Glomerular endothelial cell (primary cell): ENCODE results near the gene MDM2. TPM values are rescaled to one million over a fixed set of nuclear protein-coding genes. Genes with fewer than 3 reads are reported as not detected.

ENCODE experiments used
- DNase-seq: peaks from one replicate; pipeline ENCODE4 v3.0.0-alpha.2; 2011; ENCODE audit warnings: low read depth, low spot score; ENCODE audit errors: extremely low read depth
- total RNA-seq: library from RNA; depleted of rRNA; stranded (reverse); fragments of >200 nt; gene quantifications from 2 replicates; pipeline ENCODE4 v1.2.3, GENCODE V29; 2015

The MDM2 gene
- 197 and 246 TPM in 2 replicates for total RNA-seq

GRCh38 chr12:68807576-68808387 lies at the start of gene MDM2:
Gene MDM2 (plus strand): TSS chr12:68808177. CDS start chr12:68808478, 301 bp downstream.
- no peak for DNase-seq

DNA sequence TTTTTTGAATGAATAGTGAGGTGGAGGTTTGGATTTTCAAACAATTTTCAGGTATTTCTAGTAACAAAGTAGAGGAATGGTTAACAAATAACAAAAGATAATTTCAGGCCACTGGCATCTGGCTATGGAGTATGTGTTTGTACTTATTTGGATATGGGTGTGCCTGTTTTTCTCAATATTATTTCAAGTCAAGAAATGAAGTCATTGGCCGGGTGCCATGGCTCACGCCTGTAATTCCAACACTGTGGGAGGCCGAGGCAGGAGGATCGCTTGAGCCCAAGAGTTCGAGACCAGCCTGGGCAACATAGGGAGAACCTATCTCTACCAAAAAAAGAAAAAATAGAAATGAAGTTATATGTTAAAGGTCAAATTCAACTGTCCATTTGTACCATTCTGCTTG lies 48.1 kb upstream of the MDM2 start:
- no peak for DNase-seq

- no peak for DNase-seq
Observed at GRCh38 chr12:68760806-68761441, 47.1 kb upstream of the MDM2 start.

DNA sequence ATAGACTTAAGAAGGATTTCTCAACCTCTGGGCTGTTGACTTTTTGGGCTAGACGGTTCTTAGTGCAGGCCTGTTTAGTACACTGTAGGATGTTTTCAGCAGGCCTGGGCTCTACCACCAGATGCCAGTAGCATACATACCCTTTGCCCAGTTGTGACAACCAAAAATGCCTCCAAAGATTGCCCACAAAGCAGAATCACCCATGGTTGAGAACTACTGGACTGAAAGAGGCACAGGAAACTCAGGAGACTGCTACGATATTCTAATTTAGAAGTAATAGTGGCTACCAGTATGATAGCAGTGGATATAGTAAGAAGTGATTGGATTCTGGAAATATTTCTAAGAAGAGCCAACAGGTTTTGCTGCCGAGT lies 46.5 kb upstream of the MDM2 start:
- DNase-seq = no peak

- DNase-seq = no peak
Observed at GRCh38 chr12:68761901-68762630, 45.9 kb upstream of the MDM2 start.

- DNase-seq = no peak
Observed at GRCh38 chr12:68762691-68763090, 45.3 kb upstream of the MDM2 start.

GRCh38 chr12:68765696-68766095 lies 42.3 kb upstream of the MDM2 start:
- DNase-seq = no peak

DNA sequence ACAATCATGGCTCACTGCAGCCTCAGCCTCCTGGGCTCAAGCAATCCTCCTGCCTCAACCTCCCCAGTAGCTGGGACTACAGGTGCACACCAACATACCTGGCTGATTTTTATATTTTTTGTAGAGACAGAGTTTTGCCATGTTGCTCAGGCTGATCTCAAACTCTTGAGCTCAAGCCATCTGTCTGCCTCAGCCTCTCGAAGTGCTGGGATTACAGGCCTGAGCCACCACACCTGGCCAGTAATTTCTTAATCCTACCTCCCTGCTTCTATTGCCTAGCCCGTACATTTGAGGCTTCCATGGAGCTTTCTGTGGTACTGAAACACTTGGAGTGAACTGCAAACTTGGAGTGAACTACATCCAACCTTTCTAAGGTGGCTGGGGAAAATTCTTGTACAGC lies 41.3 kb upstream of the MDM2 start:
- DNase-seq = no peak

DNA sequence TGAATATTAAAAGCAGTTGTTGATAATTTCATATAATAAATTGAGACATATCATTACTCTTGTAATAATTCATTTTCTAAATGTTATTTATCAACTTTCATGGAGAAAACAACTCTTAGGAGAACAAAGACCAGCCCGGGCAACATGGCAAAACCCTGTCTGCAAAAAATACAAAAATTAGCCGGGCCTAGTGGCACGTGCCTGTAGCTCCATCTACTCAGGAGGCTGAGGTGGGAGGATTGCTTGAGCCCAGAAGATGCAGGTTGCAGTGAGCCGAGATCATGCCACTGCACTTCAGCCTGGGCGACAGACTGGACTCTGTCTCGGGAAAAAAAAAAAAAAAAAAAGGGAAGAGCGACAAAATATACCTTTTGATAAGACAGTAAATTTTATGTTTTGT lies 40.8 kb upstream of the MDM2 start:
- no peak for DNase-seq

GRCh38 chr12:68768431-68768939 lies 39.5 kb upstream of the MDM2 start:
- DNase-seq = no peak

DNA sequence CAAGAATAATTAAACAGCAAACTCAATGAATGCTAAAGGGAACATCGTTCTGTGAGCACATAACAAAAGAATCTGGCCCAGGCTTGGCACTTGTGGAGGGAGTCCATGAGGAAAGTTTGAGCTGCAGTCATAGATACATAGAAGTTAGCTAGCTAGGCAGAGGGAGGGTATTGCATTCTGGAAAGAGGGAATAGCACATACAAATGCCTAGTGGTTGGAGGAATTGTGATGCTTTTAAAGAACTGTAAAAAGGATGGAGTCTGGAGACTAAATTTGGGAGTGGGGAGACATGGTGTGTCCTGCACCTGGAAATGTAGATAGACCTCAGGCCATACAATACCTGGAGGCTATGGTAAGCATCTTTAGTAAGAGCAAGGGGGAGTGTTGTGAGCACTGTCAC lies 38.0 kb upstream of the MDM2 start:
- no peak for DNase-seq

GRCh38 chr12:68771223-68771925 lies 36.6 kb upstream of the MDM2 start:
- no peak for DNase-seq

- DNase-seq = no peak
Observed at GRCh38 chr12:68772714-68773113, 35.3 kb upstream of the MDM2 start.

DNA sequence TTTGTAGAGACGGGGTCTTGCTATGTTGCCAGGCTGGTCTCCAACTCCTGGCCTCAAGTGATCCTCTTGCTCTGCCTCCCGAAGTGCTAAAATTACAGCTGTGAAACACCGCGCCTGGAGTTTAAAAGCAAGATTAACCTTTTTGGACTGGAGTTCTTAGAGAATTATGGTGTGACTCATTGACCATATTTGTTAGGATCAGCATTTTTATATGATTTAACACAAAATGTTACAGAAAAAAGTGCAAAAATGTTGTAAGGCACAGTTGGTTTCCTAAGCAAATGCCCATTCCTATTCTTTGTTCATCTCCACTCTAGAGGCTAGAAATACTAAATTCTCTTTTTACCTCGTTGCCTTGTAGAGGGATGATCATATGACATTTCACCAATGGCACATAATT lies 34.4 kb upstream of the MDM2 start:
- no peak for DNase-seq

GRCh38 chr12:68775121-68775630 lies 32.8 kb upstream of the MDM2 start:
- DNase-seq = no peak

GRCh38 chr12:68776976-68777610 lies 30.9 kb upstream of the MDM2 start:
- no peak for DNase-seq

- no peak for DNase-seq
Observed at GRCh38 chr12:68779280-68779679, 28.7 kb upstream of the MDM2 start.

GRCh38 chr12:68780731-68781130 lies 27.2 kb upstream of the MDM2 start:
- no peak for DNase-seq

- DNase-seq = no peak
Observed at GRCh38 chr12:68781728-68782127, 26.2 kb upstream of the MDM2 start.

GRCh38 chr12:68784015-68784414 lies 24.0 kb upstream of the MDM2 start:
- no peak for DNase-seq
